Duodenal mucosa (tissue), 2 donors: ENCODE results near the gene ZBTB46.

ENCODE experiments used
- H3K27ac ChIP-seq: one replicate; pipeline ENCODE4 v1.7.0; 2013; ENCODE audit warnings: low read depth, low read length
- H3K27me3 ChIP-seq, 2 donors: one replicate each; pipeline ENCODE4 v1.7.0; 2013; ENCODE audit warnings: low read length in 2 of 2, control low read depth in 1 of 2; ENCODE audit not compliant: insufficient read depth in 2 of 2, control insufficient read depth in 1 of 2
- H3K36me3 ChIP-seq, 2 donors: one replicate each; pipeline ENCODE4 v1.7.0; 2013; ENCODE audit warnings: low read length in 2 of 2, control low read depth in 1 of 2; ENCODE audit not compliant: insufficient read depth in 2 of 2, control insufficient read depth in 1 of 2
- H3K4me1 ChIP-seq, 2 donors: one replicate each; pipeline ENCODE4 v1.7.0; 2013; ENCODE audit warnings: low read length in 2 of 2, control low read depth in 1 of 2; ENCODE audit not compliant: insufficient read depth in 2 of 2, control insufficient read depth in 1 of 2
- H3K4me3 ChIP-seq, 2 donors: one replicate each; pipeline ENCODE4 v1.7.0; 2013; ENCODE audit warnings: low read length in 2 of 2, low read depth in 1 of 2
- H3K9ac ChIP-seq, 2 donors: one replicate each; pipeline ENCODE4 v1.7.0; 2013; ENCODE audit warnings: low read length in 2 of 2, low read depth in 1 of 2
- H3K9me3 ChIP-seq, 2 donors: one replicate each; pipeline ENCODE4 v1.7.0; 2013; ENCODE audit warnings: low read length in 2 of 2, control low read depth in 1 of 2; ENCODE audit not compliant: control insufficient read depth in 1 of 2

ZBTB46 gene

GRCh38 chr20:63706027-63706695 lies 124.9 kb downstream of the ZBTB46 start:
- Histone ChIP-seq H3K27me3 (no peaks in the 10 kb centered on the region), H3K36me3 (peaks cover 16 to 35% of the 10 kb centered on the region in 2 donors), H3K9me3 (no peaks in the 10 kb centered on the region), H3K27ac (no peak overlapping the region), H3K4me3 (peak overlapping the region; percentile 81 to 89), H3K9ac (peak overlapping the region; percentile 68 to 69), H3K4me1 (peaks cover 22 to 23% of the 10 kb centered on the region in 2 donors)

GRCh38 chr20:63705232-63706026 lies 125.6 kb downstream of the ZBTB46 start:
- Histone ChIP-seq H3K27ac (no peak overlapping the region), H3K9me3 (no peaks in the 10 kb centered on the region), H3K9ac (no peak overlapping the region), H3K27me3 (no peaks in the 10 kb centered on the region), H3K4me1 (peaks cover 22 to 23% of the 10 kb centered on the region in 2 donors), H3K36me3 (peaks cover 16 to 32% of the 10 kb centered on the region in 2 donors), H3K4me3 (no peak overlapping the region)

DNA sequence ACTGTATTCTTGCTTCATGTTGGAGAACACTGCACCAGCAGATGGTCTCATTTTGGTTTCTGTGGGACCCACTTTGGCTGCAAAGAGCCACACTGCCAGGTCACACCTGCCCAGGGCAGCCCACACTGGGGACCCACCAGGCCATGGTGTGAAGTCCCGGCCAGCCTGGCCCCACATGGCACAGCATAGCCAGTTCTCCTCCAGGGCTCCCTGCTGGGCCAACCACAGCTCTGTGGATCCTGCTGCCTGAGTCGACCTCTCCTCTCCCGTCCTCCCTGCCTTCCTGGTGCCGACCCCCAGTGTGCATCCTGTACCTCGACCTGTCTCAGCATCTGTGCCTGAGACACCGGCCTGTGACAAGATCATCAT lies 126.3 kb downstream of the ZBTB46 start:
- Histone ChIP-seq H3K27ac (no peak overlapping the region), H3K27me3 (no peaks in the 10 kb centered on the region), H3K9me3 (no peaks in the 10 kb centered on the region), H3K9ac (no peak overlapping the region), H3K4me3 (no peak overlapping the region), H3K36me3 (peaks cover 16 to 32% of the 10 kb centered on the region in 2 donors), H3K4me1 (peaks cover 22 to 23% of the 10 kb centered on the region in 2 donors)

DNA sequence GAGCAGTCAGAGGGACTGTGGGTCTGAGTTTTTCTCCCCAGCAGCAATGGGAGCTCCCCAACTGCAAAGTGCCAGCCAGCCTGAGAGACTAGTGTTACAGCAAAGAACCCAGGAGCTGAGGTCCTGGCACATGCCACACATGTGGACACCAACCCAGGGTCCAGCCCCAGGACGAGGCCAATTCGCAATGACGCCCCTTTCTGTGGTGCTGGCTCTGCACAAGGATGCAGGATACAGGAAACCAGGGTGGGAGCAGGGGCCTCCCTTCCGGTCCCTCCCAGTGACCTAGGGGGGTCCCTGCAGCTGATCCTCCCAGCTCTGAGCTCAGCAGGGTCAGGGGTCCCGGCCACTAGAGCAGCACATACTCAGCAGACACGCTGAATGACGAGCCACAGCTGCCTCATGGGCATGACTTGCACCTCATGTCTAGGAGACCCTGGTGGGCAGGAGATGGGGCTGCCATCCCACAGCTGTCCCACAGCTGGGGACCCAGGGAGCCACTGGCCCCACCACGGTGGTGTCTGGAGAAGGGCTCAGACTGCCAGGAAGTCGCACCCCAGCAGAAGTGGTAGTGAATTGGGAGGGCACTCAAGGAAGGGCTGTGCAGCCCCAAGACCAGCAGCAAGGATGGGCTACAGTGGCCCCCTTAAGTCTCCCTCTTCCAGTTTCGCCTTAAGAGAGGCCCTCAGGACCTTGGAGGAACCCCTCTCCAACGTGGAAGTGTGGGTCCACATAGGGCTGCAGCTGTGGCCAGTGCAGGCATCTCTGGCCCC lies 126.9 kb downstream of the ZBTB46 start:
- no peak overlapping the region for H3K4me3 ChIP-seq
- no peak overlapping the region for H3K27ac ChIP-seq
- no peak overlapping the region for H3K9ac ChIP-seq
- H3K9me3 ChIP-seq, result no peaks in the 10 kb centered on the region
- peaks cover 16 to 32% of the 10 kb centered on the region in 2 donors for H3K36me3 ChIP-seq
- peaks cover 20 to 25% of the 10 kb centered on the region in 2 donors for H3K4me1 ChIP-seq
- no peaks in the 10 kb centered on the region for H3K27me3 ChIP-seq

DNA sequence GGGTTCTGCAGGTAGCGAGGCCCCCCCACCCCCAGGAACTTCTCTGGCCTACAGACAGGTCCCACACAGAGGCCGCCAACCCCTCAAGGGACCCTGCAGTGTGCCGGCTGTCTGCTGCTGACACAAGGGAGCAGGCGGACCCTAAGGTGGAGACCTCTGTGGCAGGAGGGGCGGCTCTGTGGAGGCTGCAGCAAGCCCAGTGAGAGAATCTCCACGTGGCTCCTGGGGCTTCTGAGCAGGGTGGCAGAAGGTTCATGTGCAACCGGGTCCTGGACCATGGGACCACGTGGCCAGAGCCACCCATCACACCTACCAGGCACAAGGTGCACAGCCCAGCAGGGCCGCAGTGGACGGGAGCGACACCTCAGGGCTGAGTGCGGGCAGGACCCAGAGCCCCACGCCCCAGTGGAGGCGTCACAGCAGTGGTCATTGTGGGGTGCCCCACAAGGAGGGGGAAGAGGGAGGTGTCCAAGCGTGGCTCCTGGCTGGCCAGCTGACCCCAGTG lies 127.5 kb downstream of the ZBTB46 start:
- Histone ChIP-seq H3K27me3 (no peaks in the 10 kb centered on the region), H3K36me3 (peaks cover 16 to 32% of the 10 kb centered on the region in 2 donors), H3K4me1 (peaks cover 14 to 24% of the 10 kb centered on the region in 2 donors), H3K27ac (no peak overlapping the region), H3K9ac (no peak overlapping the region), H3K4me3 (no peak overlapping the region), H3K9me3 (no peaks in the 10 kb centered on the region)

- Histone ChIP-seq H3K9ac (no peak overlapping the region), H3K4me3 (no peak overlapping the region), H3K27ac (no peak overlapping the region), H3K4me1 (peaks cover 14 to 22% of the 10 kb centered on the region in 2 donors), H3K9me3 (no peaks in the 10 kb centered on the region), H3K36me3 (peaks cover 16 to 32% of the 10 kb centered on the region in 2 donors), H3K27me3 (no peaks in the 10 kb centered on the region)
Observed at GRCh38 chr20:63702751-63703470, 128.2 kb downstream of the ZBTB46 start.

GRCh38 chr20:63702036-63702665 lies 128.9 kb downstream of the ZBTB46 start:
- Histone ChIP-seq H3K27ac (no peak overlapping the region), H3K9me3 (no peaks in the 10 kb centered on the region), H3K27me3 (no peaks in the 10 kb centered on the region), H3K36me3 (peaks cover 16 to 32% of the 10 kb centered on the region in 2 donors), H3K4me3 (no peak overlapping the region), H3K4me1 (peaks cover 18 to 27% of the 10 kb centered on the region in 2 donors), H3K9ac (no peak overlapping the region)

GRCh38 chr20:63701329-63702035 lies 129.6 kb downstream of the ZBTB46 start:
- Histone ChIP-seq H3K4me1 (peaks cover 19 to 28% of the 10 kb centered on the region in 2 donors), H3K27ac (no peak overlapping the region), H3K27me3 (no peaks in the 10 kb centered on the region), H3K9me3 (no peaks in the 10 kb centered on the region), H3K4me3 (no peak overlapping the region), H3K9ac (no peak overlapping the region), H3K36me3 (peaks cover 16 to 32% of the 10 kb centered on the region in 2 donors)

- no peaks in the 10 kb centered on the region for H3K27me3 ChIP-seq
- H3K4me3 ChIP-seq, result no peak overlapping the region
- H3K36me3 ChIP-seq, result peaks cover 16 to 27% of the 10 kb centered on the region in 2 donors
- H3K9me3 ChIP-seq, result no peaks in the 10 kb centered on the region
- H3K4me1 ChIP-seq, result peaks cover 19 to 27% of the 10 kb centered on the region in 2 donors
- H3K27ac ChIP-seq, result no peak overlapping the region
- H3K9ac ChIP-seq, result no peak overlapping the region
Observed at GRCh38 chr20:63701051-63701328, 130.1 kb downstream of the ZBTB46 start.
